Liver (tissue), 3 donors: ENCODE data around the gene BIN1.

ENCODE experiments used
- RAD21 ChIP-seq, 2 donors: IDR thresholded peaks; 2 replicates each; pipeline ENCODE4 v1.6.1; 2016; ENCODE audit warnings: antibody characterized with exemption in 2 of 2, mild to moderate bottlenecking in 2 of 2
- TF ChIP-seq, protein P1 (sequence below): fragments of 150-350 bp; IDR thresholded peaks from 2 replicates; pipeline ENCODE4 v1.5.1; 2017; ENCODE audit warnings: improper control_type of control experiment, low read depth, low read length; ENCODE audit not compliant: missing input control
- donor health status: healthy.
- donor health status: healthy.

DNA sequence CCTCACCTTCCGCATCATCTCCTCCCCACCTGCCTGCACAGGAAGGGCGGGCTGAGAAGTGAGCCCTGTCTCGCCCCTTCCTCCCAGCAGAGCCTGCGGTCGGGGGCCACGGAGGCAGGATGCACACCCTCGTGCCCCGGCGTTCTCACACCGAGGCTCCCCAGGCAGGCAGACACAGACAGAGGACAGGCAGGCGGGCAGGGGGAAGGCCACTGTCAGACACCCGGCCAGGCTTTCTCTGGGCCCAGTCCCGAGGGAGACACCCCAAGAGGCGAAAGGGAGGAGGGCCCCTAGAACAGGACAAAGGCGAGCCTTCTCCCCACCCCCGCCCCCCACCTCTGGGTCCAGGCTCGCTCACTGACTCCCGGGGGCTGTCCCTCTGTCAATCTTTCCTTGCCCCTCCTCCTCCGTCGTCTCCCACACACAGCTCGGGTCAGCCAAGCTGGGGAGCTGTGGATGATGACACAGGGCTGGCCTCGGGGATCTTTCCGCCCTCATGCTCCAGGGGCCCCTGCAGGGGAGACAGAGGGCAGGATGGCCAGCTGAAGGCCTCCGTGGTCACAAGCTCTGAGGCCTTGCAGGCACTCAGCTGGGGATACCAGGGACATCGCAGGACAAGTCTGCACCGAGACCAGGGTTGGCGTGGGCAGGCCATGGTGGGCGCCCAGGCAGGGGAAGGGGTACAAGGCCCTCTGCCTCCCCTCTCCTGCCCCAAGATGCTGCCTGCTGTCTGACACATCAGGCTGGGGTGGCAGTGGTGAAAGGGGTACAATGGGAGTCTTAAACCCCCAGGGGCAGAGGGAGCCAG lies 24.9 kb downstream of the BIN1 start:
- TF ChIP-seq, protein P1, sequence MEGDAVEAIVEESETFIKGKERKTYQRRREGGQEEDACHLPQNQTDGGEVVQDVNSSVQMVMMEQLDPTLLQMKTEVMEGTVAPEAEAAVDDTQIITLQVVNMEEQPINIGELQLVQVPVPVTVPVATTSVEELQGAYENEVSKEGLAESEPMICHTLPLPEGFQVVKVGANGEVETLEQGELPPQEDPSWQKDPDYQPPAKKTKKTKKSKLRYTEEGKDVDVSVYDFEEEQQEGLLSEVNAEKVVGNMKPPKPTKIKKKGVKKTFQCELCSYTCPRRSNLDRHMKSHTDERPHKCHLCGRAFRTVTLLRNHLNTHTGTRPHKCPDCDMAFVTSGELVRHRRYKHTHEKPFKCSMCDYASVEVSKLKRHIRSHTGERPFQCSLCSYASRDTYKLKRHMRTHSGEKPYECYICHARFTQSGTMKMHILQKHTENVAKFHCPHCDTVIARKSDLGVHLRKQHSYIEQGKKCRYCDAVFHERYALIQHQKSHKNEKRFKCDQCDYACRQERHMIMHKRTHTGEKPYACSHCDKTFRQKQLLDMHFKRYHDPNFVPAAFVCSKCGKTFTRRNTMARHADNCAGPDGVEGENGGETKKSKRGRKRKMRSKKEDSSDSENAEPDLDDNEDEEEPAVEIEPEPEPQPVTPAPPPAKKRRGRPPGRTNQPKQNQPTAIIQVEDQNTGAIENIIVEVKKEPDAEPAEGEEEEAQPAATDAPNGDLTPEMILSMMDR, result no peak
- no peak for TF ChIP-seq RAD21 (IDR thresholded peaks at IDR 0.05)
